ENCODE data around the gene SERPINB6.
"Not testable (repeated sequence)": the region's sequence is repeated elsewhere in the genome, so short reads cannot be mapped to it uniquely, and the experiment has no call there.

The SERPINB6 gene

DNA sequence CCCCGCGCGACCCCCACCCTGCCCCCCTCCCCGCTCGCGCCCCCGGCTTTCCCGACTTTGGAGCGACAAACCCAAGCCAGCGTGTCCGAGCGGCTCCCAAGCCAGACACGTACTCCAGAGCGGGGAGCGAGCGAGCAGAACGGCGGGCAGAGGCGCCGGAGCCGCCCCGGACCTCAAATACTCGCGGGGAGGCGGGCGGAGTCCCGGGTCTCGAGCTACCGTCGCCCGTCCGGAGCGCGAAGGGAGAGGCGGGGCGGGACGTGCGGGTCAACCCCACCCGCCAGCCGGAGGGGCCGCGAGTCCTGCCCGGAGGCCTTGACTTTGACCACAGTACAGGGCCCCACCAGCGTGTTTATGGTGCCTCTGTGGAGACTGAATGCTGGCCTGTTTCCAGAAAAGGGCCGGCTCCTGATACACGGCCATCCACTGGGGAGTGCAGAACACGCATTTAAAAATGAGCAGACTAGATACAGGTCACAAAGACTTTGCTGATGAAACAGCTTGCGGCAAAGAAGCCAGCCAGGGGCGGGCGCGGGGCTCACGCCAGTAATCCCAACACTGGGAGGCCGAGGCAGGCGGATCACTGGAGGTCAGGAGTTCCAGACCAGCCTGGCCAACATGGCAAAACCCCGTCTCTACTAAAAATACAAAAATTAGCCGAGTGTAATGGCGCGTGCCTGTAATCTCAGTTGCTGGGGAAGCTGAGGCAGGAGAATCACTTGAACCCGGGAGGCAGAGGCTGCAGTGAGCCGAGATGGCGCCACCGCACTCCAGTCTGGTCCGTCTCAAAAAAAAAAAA lies at the start of gene SERPINB6:
TSS of gene SERPINB6 (minus strand) at position 148 of the 799 bp plus-strand sequence. CDS start 12,235 bp downstream, outside the sequence.
- DNase-seq (ENCODE audit: low spot score): no peak

DNA sequence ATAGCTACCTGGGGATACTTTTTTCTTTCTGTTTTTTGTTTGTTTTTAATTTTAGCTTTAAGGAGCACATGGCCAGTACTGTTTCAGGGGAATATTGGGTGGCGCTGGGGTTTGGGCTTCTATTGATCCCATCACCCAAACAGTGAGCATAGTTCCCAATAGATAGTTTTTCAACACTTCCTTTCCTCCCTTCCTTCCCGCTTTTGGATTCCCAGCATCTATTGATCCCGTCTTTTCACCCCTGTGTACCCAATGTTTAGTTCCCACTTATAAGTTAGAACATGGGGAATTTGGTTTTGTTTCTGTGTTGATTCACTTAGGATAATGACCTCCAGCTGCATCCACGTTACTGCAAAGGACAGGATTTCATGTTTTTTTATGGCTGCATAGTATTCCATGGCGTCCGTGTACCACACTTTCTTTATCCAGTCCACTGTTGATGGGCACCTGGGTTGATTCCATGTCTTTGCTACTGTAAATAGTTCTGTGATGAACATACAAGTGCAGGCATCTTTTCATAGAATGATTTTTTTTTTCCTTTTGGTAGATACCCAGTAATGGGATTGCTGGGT lies 48.5 kb upstream of the SERPINB6 start:
- no peak for DNase-seq (ENCODE audit: low spot score)

DNA sequence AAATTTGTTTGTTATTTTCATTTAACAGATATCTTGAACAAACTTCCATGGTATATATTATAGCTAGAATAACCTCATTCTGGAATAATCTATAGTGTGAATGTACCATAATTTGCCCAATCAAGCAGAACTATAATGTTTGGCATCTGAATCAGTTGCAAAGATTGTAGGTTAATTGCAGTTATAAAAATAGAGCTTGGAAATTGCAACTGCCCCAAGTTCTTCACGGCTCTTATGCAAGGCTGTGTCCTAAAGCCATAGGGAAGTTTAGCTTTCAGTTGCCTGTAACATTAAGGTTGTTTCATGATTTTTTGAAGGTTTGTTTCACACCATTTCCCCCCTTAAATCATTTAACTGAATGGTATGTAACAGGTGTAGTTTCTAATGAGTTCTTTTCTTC lies 47.7 kb upstream of the SERPINB6 start:
- no peak for DNase-seq (ENCODE audit: low spot score)

DNA sequence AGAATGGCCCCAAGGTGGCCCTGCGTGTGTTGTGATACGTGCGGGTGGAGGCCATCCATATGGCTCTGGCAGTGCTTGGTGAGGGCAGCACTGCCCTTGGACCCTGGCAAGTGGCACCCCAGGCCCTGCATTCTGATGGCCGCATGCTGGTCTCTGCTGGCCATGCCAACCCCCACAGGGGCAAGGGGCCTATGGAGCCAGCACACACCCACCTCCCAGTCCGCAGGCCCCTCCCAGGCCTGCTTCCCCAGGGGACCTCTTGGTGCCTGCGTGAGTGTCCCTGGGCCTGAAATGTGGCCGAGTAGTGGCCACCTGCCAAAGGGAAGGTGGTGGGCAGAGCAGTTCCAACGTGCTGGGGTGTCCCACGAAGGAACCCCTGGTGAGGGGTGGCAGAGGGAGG lies 45.9 kb upstream of the SERPINB6 start:
- DNase-seq (ENCODE audit: low spot score): no peak

DNA sequence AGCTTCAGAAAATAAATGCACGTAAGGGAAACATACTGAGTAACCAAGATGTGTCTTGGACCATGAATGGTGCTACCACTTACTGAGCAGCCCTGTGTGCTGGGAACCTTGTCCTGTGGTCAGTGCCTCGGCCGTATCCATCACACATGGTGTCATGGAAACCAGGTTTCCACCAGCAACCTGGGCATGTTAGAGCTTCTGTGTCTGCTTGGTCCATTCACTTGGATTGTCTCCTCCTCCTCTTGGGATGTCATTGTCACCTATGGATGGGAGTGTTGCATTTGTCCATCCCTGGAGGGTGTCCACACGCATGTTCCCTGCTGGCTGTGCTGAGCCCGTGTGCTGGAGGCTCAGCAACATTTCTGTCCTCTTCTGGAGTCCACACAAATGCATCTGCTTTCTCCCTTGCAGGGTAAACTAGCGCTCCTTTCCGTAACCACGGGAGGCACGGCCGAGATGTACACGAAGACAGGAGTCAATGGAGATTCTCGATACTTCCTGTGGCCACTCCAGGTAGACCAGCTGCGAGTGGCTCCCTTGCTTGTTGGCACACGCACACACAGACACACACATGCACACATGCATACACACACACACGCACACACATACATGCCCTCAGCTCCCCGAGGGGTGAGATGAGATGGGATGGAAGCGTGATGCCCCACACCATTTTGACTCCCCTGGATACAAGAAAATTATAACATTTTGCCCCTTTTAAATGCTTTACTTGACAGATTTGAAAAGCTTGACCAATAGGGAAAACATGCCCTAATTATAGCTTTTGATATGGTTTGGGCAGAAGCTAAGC lies 45.3 kb upstream of the SERPINB6 start:
- no peak for DNase-seq (ENCODE audit: low spot score)

DNA sequence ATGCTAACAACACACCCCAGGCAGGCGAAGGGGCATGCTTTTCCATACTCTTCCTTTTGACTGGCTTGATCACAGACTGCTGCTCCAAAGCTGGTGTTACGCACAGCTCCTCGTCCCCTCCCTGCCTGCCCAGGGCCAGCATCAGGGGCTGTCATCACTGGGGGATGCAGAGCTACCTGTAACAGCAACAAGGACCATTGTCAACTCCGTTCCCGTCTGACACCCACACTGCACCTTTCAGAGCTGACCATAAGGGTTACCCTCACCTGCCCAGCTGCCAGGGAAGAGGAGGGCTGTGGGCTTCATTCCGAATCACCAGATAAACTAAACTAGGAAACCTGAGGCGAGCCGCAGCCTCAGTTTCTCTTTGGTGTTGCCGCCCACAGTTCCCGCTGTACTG lies 43.8 kb upstream of the SERPINB6 start:
- DNase-seq (ENCODE audit: low spot score): no peak

DNA sequence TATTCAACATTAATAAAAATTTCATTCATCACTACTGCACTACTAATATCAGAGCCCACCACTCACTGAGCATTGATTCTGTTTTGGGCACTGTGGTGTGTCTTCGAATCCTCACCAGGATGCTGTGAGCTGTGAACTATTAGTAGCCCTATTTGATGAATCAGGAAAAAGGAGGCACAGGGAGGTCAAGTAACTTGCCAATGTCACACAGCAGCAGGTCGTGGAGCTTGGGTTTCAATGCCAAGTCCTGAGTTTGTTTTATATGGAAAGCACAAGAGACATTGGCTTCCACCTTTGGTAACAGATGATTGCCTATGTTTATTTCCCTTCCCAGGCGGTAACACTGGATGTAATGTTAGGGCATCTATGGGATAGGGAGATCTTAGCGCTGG lies 43.3 kb upstream of the SERPINB6 start:
- no peak for DNase-seq (ENCODE audit: low spot score)

DNA sequence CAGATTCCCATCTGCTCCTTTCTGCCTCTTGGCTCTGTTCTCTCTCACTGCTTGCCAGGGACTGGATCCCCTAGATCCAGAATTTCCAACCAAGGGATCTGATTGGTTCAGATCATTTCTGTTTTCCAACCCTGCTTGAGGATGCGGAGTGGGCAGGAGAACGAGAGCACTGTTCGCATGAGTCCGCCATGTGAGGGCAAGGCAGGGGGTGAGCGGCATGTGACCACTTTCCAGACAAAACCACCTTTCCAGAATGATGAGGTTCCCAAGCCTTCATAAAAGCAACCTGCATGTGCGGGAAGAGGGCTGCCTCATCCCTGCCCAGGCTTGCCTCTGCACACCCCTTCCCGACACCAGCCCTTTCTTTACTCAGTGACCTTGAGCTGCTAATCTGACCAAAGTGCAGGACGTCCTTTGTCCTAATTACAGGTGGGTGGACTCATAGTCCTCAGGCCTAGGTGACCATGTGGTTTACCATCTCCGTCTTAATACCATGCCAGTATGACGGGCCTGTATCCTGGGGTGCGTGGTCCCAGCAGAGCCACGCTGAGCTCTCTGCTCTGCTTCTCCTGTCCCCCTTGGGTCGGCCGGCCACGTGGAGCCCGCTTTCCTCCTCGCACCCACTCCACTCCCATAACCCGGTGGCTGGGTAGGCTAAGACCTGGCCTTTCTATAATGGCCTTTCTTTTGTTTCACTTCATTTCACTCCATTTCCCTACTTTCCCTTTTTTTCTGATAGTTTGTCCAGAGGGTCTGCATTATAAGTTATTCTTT lies 42.7 kb upstream of the SERPINB6 start:
- no peak for DNase-seq (ENCODE audit: low spot score)

DNA sequence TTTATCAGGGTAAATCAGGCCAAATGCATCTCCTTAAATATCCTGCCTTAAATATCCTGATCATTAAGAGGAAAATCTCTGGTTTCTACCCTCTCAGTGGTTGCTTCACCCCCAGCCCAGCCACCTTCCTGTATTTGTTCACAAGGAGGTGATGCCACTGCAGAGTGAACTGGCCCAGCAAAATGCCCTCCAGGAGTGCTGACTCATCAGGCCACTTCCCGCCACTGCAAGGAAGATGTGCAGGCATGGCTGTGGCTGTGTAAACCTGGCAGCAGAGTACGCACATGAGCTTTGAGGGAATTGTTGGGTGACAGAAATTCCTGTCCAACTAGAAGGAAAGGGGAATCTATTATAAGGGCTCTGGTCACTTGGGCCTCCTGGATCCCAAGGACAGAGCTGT lies 42.1 kb upstream of the SERPINB6 start:
- DNase-seq (ENCODE audit: low spot score): no peak

DNA sequence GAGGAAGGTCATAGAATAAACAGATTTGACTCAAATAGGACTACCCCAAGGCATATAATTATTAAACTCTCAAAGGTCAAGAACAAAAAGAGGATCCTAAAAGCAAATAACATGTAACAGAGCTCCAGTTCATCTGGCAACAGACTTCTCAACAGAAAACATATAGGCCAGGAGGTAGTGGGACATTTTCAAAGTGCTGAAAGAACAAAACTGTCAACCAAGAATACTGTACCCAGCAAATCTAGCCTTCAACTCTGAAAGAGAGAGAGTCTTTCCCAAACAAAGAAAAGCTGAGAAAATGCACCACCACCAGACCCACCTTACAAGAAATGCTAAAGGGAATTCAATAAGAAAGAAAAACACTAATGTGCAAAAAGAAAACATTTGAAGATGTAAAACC lies 40.2 kb upstream of the SERPINB6 start:
- no peak for DNase-seq (ENCODE audit: low spot score)

DNA sequence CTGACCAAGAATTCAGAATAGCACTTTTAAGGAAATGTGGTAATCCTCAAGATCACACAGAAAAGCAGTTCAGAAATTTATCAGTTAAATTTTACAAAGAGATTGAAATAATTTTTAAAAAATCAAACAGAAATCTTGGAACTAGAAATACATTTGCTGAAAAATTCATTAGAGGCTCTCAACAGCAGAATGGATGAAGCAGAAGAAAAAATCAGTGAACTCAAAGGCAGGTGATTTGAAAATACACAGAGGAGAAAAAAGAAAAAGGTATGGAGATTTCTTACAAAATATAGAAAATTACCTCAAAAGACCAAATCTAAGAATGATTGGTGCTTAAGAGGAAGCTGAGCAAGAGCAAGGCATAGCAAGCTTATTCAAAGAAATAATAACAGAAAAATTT lies 39.8 kb upstream of the SERPINB6 start:
- DNase-seq (ENCODE audit: low spot score): no peak

DNA sequence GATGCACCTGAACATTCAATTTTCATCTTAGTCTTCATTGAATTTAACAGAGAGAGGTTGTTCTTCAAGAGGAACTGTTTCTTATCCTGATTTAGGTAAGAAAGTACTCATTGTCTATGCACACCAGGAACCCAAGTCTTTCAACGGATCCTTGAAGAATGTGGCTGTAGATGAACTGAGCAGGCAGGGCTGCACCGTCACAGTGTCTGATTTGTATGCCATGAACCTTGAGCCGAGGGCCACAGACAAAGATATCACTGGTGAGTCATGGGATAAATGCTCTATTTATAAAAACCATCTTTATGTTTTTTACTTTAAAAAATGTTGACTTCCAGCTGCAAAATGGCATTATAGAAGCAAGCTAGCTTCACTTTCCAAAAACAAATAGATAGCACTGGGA lies 38.6 kb upstream of the SERPINB6 start:
- no peak for DNase-seq (ENCODE audit: low spot score)

DNA sequence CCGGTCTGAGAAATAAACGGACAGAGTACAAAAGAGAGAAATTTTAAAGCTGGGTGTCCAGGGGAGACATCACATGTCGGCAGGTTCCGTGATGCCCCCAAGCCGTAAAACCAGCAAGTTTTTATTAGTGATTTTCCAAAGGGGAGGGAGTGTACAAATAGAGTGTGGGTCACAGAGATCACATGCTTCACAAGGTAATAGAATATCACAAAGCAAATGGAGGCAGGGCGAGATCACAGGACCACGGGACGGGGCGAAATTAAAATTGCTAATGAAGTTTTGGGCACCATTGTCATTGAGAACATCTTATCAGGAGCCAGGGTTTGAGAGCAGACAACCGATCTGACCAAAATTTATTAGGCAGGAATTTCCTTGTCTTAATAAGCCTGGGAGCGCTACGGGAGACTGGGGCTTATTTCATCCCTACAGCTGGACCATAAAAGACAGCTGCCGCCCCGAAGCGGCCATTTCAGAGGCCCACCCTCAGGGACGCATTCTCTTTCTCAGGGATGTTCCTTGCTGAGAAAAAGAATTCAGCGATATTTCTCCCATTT lies 37.4 kb upstream of the SERPINB6 start:
- not testable (repeated sequence) for DNase-seq (ENCODE audit: low spot score)

DNA sequence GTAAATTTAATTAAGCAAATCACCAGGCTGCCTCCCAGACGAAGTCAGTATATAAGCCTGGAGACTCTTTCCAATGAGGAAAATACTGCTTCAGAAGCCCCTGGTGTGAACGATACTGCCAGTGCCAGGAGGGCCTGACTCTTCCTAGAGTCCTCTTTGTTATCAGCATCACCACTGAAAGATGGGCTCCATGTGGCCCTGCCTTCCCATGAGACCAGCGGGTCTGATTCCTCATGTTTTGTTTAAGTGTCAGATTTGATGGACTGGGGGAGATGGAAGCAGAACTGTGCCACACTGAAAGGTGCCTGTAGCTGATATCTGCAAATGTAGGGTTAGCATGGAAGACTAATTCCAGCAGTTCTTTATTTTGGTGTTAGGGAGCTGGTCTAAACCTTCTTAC lies 36.2 kb upstream of the SERPINB6 start:
- DNase-seq (ENCODE audit: low spot score): no peak

DNA sequence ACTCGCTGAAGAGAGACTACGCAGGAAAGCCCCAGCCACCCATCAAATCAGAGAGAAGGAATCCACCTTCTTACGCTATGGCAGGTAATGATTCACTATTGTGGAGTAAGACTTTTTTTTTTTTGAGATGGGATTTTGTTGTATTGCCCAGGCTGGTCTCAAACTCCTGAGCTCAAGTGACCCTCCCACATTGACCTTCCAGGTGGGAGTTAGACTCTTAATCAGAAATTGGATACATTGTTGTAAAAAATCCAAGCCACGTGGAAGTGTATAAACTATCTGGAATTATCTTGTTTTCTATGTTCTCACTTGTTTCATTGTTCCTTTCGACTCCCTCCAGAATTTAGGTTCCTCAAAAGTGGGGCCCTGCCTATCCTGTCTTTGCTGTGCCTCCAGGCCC lies 35.1 kb upstream of the SERPINB6 start:
- no peak for DNase-seq (ENCODE audit: low spot score)

DNA sequence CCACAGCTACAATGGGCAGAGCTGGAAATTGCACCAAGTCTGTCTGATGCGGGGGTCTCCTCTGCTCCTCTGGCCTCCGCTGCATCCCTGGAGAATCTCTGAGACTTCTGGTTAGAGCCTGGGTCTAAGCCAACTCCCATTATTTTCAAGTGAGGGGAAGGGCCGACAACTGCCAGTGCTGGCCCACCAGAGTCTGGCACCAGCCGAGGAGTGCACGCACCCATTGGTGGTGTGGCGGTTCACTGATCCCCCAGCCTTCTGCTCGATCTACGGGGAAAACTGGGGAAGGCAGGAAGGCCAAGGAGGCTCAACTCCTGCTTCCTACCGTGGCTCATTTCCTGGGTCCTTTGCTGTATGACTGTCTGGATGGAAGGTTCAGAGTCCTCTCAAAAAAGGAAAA lies 34.5 kb upstream of the SERPINB6 start:
- no peak for DNase-seq (ENCODE audit: low spot score)

DNA sequence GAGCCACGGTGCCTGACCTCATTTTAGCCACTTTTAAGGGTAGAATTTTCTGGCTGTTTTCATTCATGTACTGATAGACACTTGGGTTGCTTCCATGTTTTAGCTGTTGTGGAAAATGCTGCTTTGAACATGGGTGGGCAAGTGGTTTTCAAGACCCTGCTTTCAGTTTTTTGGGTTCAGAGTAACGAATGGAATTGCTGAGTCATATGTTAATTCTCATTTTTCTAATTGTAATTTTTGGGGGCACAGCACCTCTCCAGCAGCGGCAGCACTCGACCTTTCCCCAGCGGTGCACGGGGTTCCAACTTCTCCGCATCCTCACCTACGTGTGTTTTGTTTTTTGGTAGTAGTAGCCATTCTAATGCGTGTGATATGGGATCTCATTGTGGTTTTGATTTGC lies 33.7 kb upstream of the SERPINB6 start:
- no peak for DNase-seq (ENCODE audit: low spot score)

DNA sequence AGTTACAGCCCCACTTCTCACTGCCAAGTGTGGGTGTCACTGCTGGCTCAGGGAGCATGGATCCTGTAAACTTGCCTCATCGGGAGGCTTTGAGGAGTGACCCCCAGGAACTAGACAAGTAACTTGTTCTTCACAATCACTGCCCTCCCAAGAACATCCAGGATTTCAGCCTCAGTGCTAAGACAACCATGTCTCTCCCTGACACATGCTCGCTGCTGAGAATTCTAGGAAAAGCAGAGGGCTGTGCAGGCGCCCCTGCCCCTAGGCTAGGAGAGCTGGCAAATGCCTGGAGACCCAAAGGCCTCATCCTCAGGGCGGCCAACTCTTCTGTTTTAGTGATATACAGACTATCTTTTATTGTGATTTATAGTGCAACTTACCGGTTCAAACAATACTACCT lies 31.9 kb upstream of the SERPINB6 start:
- not testable (repeated sequence) for DNase-seq (ENCODE audit: low spot score)

DNA sequence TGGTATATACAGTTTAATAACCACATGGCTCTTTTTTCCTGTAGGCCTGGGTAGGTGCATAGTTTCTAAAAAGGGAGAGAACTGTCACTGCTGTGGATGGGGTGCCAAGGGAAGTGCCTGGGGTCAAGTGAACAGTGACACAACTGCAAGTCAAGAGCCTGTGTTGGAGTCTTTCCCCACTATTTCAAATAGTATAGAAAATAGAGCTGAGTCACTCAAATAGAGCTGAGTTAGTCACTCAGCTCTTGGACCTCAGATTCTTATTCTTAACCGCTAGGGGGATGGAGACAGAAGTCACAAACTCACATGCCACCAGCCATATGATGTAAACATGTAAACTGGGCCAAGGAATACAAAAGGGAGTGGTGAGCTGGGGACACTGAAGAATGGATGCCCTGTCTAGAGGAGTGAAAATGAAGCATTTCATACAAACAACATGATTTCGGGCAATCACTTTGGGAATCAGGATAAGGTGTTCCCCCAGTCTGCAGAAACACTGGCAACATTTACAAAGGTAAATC lies 30.5 kb upstream of the SERPINB6 start:
- peak; percentile 95 for DNase-seq (ENCODE audit: low spot score)

DNA sequence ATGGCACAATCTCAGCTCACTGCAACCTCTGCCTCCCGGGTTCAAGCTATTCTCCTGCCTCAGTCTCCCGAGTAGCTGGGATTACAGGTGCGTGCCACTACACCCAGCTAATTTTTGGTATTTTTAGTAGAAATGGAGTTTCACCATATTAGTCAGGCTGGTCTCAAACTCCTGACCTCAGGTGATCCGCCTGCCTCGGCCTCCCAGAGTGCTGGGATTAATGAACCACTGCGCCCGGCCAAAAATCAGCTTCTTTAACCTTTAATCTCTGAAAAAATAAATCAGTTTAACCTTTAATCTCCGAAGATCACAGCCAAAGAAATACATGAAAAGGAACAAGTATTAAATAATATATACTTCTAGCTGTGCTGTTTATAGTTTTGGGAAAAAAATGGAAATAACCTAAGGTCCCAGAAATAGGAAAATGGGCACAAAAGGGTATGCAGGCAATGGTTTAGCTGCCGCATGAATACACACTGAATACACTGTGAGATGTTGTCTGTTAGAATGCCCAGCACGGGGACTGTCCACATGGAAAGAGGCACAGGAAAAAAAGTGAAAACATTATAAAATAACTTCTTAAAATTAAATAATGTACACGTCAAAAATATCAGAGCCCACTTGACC lies 29.9 kb upstream of the SERPINB6 start:
- DNase-seq (ENCODE audit: low spot score): no peak
